SK-N-SH (cell line): ENCODE results near the gene TIE1.

Experiments
- EP300 ChIP-seq, 2 experiments: IDR thresholded peaks; 2 replicates each; pipeline versions ENCODE4 v1.4.0 to v1.6.1; 2012; ENCODE audit warnings: borderline replicate concordance in 1 of 2, low read depth in 1 of 2, low read length in 1 of 2
- GABPA ChIP-seq: IDR thresholded peaks from 2 replicates; pipeline ENCODE4 v1.4.0; 2012; ENCODE audit warnings: low read depth, mild to moderate bottlenecking
- MEF2A ChIP-seq: IDR thresholded peaks from 2 replicates; pipeline ENCODE4 v1.4.0; 2012; ENCODE audit warnings: low read depth, borderline replicate concordance
- RCOR1 ChIP-seq: fragments of 150-350 bp; IDR thresholded peaks from 2 replicates; pipeline ENCODE4 v1.6.1; 2017; ENCODE audit warnings: antibody characterized with exemption, low read length
- RFX5 ChIP-seq: IDR thresholded peaks from 2 replicates; pipeline ENCODE4 v1.6.1; 2012; ENCODE audit warnings: mild to moderate bottlenecking, improper control_type of control experiment, low read length
- SIN3A ChIP-seq: IDR thresholded peaks from 2 replicates; pipeline ENCODE4 v1.6.1; 2012; ENCODE audit warnings: low read depth, mild to moderate bottlenecking, low read length, moderate library complexity, borderline replicate concordance
- TAF1 ChIP-seq: IDR thresholded peaks from 2 replicates; pipeline ENCODE4 v1.6.1; 2012; ENCODE audit warnings: low read depth, mild to moderate bottlenecking, low read length, moderate library complexity, borderline replicate concordance
- TEAD4 ChIP-seq: IDR thresholded peaks from 2 replicates; pipeline ENCODE4 v1.4.0; 2012; ENCODE audit warnings: mild to moderate bottlenecking, borderline replicate concordance; ENCODE audit not compliant: insufficient read depth
- TF ChIP-seq, protein P1 (sequence below): fragments of 200-600 bp; sonication (generic); IDR thresholded peaks from 2 replicates; pipeline ENCODE4 v1.6.1; 2017; ENCODE audit warnings: antibody characterized with exemption, mild to moderate bottlenecking, moderate library complexity

DNA sequence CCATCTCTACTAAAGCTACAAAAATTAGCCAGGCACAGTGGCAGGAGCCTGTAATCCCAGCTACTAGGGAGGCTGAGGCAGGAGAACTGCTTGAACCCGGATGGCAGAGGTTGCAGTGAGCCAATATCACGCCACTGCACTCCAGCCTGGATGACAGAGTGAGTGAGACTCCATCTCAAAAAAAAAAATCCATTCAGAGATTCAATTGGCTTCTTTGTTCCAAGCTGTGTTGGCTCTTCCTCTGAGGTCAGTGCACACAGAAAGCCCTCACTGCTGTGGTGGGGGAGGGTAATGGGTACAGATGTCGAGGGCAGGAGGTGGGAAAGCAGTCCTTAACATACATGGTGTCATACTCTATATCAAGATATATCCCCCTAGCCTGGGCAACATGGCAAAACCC is 14.7 kb downstream of the TIE1 start:
- TF ChIP-seq, protein P1, sequence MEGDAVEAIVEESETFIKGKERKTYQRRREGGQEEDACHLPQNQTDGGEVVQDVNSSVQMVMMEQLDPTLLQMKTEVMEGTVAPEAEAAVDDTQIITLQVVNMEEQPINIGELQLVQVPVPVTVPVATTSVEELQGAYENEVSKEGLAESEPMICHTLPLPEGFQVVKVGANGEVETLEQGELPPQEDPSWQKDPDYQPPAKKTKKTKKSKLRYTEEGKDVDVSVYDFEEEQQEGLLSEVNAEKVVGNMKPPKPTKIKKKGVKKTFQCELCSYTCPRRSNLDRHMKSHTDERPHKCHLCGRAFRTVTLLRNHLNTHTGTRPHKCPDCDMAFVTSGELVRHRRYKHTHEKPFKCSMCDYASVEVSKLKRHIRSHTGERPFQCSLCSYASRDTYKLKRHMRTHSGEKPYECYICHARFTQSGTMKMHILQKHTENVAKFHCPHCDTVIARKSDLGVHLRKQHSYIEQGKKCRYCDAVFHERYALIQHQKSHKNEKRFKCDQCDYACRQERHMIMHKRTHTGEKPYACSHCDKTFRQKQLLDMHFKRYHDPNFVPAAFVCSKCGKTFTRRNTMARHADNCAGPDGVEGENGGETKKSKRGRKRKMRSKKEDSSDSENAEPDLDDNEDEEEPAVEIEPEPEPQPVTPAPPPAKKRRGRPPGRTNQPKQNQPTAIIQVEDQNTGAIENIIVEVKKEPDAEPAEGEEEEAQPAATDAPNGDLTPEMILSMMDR: no peak
- TF ChIP-seq RFX5 (no peak), RCOR1 (no peak), TAF1 (no peak), MEF2A (no peak), GABPA (no peak), EP300 (IDR thresholded peaks at IDR 0.05; ENCODE audit: borderline replicate concordance in 1 of 2, low read depth in 1 of 2, low read length in 1 of 2) (no peak), TEAD4 (no peak), SIN3A (no peak)
